ENCODE measurements around the gene EMC10.

DNA sequence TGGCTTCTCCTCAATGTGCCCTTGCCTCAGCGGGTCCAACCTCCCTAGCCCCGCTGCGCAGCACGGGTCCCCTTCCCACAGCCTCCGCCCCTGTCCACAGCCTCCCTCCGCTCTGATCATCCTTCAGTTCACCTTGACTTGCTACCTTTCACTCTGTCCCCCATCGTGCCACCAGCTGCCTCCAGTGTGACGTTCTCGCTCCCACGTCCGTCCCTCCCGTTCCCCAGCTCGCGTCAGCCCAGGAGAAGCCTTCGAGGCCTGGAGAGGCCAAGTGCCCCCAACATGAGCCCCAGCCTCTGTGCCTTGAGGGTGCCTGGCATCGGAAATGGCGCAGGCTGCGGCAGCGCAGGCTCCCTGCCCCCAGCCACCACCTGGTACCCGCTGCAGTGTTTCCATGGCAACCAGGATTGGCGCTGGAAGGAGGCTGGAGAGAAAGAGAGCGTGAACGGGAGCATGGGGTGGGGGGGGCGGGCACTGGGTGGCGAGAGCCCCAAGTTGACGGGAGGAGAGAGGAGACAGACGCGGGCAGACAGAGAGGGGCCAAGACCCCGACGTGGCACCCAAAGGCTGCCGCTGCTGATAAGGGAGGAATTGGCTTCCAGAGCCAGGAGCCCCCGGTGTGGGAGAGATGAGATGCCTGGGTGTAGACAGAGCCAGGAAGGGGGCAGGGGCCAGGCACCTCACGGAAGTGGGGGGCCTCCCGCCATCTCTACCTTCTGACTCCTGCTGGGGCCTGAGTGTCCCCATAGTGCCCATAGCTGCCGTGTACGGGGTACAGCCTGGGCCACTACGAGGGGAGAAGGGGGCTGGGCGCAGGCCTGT, 38.2 kb downstream of the EMC10 start:
- TF ChIP-seq EZH2 (optimal IDR thresholded peaks at IDR 0.05; ENCODE audit: low read depth, low read length) (no peak), CTCF (IDR thresholded peaks at IDR 0.05; ENCODE audit: low read length) (no peak), EZH2phosphoT487 (IDR thresholded peaks at IDR 0.05; ENCODE audit: low read length) (no peak)
